Measurements from ENCODE around the gene REV3L.
"Not testable (repeated sequence)": the region's sequence is repeated elsewhere in the genome, so short reads cannot be mapped to it uniquely, and the experiment has no call there.

REV3L gene

GRCh38 chr6:111490067-111490466, 7.0 kb upstream of the REV3L start:
- no peak for DNase-seq

DNA sequence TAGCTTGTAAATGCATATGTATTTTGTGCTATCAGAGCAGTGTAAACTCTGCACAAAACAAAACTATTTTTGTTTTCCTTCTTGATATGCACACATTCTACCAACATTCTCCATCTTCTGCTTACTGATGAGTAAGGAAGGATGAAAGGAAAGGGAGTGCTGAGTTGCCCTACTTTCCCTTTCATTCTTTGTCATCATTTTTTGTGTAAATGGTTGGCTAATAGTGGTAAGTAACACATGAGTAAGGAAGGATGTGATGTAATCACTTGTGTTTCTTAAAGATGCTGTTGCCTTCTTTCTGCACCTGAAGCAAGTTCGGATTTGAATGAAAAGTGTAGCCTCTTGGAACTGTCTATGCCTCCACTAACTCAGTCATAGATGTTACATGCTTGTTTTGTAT, 4.6 kb upstream of the REV3L start:
- no peak for DNase-seq

DNA sequence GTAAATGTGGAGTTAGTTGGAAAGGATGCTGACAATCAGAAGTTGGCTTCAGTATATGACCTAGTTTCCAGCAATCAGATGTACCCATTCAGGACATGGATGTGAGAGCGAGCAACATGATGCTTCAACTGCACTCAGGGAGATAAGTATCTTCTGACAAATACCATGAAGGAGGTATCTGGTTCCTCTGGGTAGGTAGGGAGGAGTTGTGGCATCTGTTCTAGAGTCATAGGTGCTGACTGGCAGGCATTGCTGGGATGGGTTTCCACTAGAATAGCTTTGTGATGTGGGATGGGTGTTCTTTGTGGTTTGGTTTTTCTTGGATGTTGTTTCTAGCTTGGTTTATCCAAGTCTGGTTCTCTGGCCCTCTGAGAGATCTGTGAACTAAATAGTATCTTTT, 3.9 kb upstream of the REV3L start:
- DNase-seq, result no peak

GRCh38 chr6:111486475-111486874, 3.5 kb upstream of the REV3L start:
- no peak for DNase-seq

GRCh38 chr6:111485342-111485741, 2.3 kb upstream of the REV3L start:
- no peak for DNase-seq

DNA sequence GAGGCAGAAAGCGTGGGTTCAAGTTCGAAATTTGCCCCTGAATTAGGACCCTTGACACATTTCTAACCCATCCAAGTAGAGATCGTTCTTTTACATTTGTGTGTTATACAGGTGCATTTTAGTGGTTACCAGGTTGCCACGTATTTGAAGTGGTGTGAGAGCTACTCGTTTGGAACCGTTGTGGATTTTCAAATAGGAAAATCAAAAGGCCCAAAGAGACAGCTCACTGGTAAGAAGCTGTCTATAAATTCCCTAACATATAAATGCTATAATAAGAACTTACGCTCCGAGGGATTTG, 1.6 kb upstream of the REV3L start:
- no peak for DNase-seq

- peak; percentile 82 for DNase-seq
Measured at GRCh38 chr6:111483736-111484632, 966 bp upstream of the REV3L start.

GRCh38 chr6:111482188-111482958, 645 bp downstream of the REV3L start:
- peak; percentile 63 for DNase-seq

- no peak for DNase-seq
Measured at GRCh38 chr6:111481836-111482187, 1.2 kb downstream of the REV3L start.

- DNase-seq, result no peak
Measured at GRCh38 chr6:111480988-111481822, 1.8 kb downstream of the REV3L start.

DNA sequence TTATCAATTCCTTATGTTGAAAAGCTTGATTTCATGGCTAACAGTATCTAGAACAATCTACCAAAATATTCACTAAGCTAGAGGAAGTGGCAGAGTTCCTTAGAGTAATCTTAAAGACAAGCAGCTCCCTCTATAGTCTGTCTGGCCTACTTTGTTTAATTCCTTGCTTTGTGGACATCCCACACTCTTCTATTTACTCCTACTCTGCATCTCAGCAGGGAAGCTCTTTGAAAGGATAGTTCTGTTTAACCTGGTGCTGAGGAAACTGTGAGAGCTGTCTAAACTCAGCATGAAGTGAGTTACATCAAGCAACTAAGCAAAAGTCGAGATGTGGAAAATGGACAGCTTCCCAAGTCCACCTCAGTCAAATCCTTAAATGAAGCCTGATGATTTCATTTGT, 4.3 kb downstream of the REV3L start:
- DNase-seq, result no peak

GRCh38 chr6:111478064-111478476, 4.9 kb downstream of the REV3L start:
- DNase-seq, result no peak

GRCh38 chr6:111477481-111477938, 5.5 kb downstream of the REV3L start:
- DNase-seq, result no peak

GRCh38 chr6:111476061-111476460, 7.0 kb downstream of the REV3L start:
- DNase-seq, result not testable (repeated sequence)

DNA sequence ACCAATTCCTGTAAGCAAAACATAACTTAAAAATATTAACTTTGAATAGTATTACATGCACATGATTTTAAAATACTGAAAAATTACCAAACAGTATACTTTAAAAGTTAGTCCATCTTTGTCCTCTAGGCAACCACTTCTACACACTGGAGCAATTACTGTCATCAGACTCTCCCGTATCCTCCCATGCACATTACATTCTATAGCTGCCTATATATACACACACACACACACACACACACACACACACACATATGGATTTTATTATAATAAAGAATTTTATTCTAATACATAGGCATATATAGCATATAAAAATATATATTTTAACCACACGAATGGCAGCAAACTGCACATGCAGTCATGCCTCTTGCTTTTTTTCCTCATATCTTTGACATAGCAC, 8.2 kb downstream of the REV3L start:
- DNase-seq, result no peak

DNA sequence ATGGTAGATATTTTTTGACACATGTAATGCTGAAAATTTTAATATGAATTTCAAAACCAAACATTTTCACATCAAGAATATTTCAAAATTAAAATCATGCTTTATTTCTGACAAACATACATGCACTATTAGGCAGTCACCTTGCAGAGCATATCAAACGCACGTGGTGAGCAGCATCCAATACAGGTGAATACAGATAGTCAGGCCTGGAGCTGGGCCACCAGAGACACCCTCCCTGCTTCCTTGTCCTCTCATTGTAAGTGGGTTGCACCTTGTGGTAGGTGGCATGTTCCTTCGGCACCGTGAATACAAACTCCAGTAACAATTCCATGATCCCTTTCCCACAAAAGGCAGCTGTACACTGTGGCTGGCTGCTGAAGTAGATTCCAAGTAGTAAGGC, 8.9 kb downstream of the REV3L start:
- DNase-seq, result no peak

GRCh38 chr6:111472933-111473435, 10.0 kb downstream of the REV3L start:
- DNase-seq, result no peak

GRCh38 chr6:111471958-111472357, 11.1 kb downstream of the REV3L start:
- no peak for DNase-seq

- DNase-seq, result no peak
Measured at GRCh38 chr6:111471533-111471932, 11.5 kb downstream of the REV3L start.

DNA sequence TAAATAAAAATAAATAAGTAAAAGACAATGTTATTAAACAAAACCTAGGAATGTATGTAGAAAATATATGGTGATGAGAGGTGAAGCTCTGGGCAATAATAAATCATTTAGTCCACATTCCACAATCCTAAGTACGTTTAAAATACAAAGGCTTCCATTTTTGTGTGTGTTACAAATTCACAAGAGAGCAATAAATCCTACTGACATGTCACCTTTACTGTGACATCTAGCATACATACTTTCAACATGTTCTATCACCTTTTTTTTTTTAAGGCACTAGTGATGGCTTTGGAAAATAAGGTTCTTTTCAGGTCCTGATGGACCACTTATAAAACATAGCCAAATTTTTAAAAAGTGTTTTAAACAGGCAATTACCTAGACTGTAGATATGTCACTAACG, 12.0 kb downstream of the REV3L start:
- DNase-seq, result no peak

DNA sequence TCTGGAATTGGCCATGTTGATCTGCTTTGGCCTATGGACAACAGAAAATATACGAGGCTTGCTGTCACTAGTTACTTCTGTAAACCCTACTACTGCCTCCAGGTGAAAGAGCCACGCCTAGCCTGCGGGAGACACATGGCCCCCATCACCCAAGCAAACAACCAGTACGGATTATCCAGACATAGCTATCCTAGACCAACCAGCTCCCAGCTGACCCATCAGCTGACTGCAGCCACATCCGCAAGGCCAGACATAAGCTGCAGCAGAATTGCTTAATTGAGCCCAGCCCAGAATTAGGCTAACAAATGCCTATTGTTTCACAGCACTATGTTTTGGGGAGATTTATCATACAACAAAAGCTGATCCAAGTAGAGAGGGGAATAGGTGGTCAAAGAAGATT, 13.5 kb downstream of the REV3L start:
- no peak for DNase-seq

DNA sequence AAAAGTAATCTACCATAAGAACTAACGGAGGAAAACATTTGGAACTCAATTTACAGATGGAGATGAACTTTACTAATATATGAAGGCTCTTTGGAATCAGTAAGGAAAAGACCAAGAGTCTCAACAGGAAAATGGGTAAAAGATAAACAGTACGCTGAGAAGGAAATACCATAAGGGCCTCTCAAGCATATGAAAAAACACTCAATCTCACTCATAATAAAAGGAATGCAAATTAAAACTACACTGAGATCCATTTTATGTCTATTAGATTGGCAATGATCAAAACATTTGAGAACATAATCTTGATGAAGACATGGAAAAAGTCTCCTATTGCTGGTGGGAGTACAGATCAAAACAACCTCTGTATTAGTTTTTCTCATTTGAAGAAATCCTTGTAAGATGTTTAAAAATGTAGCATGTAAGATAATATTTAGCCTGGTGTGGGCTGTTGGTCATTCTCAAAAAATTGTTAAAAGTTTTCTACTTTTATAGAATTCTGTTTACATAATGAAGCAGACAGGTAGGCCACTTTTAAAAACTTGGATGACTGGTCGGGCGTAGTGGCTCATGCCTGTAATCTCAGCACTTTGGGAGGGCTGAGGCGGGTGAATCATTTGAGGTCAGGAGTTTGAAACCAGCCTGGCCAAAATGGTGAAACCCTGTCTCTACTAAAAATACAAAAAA, 14.5 kb downstream of the REV3L start:
- DNase-seq, result no peak

GRCh38 chr6:111464184-111464583, 18.8 kb downstream of the REV3L start:
- no peak for DNase-seq

Data from CD4-positive, alpha-beta T cell treated with Interleukin-6 for 4 hours (primary cell).